ENCODE results near the gene IFT25. TPM values are rescaled to one million over a fixed set of nuclear protein-coding genes. Genes with fewer than 3 reads are reported as not detected.

The IFT25 gene
- total and polyA plus RNA-seq, 2 donors (not counting 1 experiment from before 2014, with no cell fraction given): 18.2 to 45.7 TPM

- no peaks in the 10 kb centered on the region for H3K79me2 ChIP-seq (ENCODE audit: control insufficient read depth, insufficient read depth, low read length)
- no peaks in the 10 kb centered on the region for H3K4me1 ChIP-seq (ENCODE audit: control insufficient read depth in 2 of 2, insufficient read depth in 2 of 2, low read length in 2 of 2)
- no peak for ATAC-seq (ENCODE audit: low read depth)
- Mint-ChIP-seq H3K4me1 (no peaks in the 10 kb centered on the region), H3K9me3 (ENCODE audit: insufficient read depth) (no peaks in the 10 kb centered on the region), H3K4me3 (no peak overlapping the region), H3K27me3 (no peaks in the 10 kb centered on the region), H3K27ac (no peak overlapping the region)
- H3K9ac ChIP-seq (ENCODE audit: low read length): no peak overlapping the region
- H3K36me3 ChIP-seq (replicated peaks in 1 of 2; ENCODE audit: control extremely low read depth in 1 of 2, control insufficient read depth in 1 of 2, extremely low read depth in 1 of 2, insufficient read depth in 2 of 2, low read length in 1 of 2): peaks cover 7 to 19% of the 10 kb centered on the region in 2 experiments
- no peak overlapping the region for H3K4me2 ChIP-seq (replicated peaks; ENCODE audit: low read depth, low read length, poor library complexity, severe bottlenecking)
- no peaks in the 10 kb centered on the region for H3K9me3 ChIP-seq (ENCODE audit: control extremely low read depth in 1 of 3, control insufficient read depth in 2 of 3, insufficient read depth in 1 of 3, low read length in 2 of 3)
- WGBS (ENCODE audit: insufficient coverage): no CpG with 5 or more reads among the region's 3 CpGs
- H3K27me3 ChIP-seq (replicated peaks in 1 of 4; ENCODE audit: control extremely low read depth in 1 of 4, control insufficient read depth in 3 of 4, insufficient read depth in 4 of 4, low read length in 3 of 4): no peaks in the 10 kb centered on the region
- TF ChIP-seq EZH2 (IDR thresholded peaks at IDR 0.05; ENCODE audit: borderline replicate concordance, insufficient read depth, low read depth, low read length, poor library complexity, severe bottlenecking) (no peak), CTCF (IDR thresholded peaks at IDR 0.05) (no peak)
- intact Hi-C loops (cut with micrococcal nuclease): loop anchor here (5.0 kb wide), 1 partner anchor 856 kb away; no protein-coding TSS in a partner anchor
- no peak overlapping the region for H3K27ac ChIP-seq (ENCODE audit: low read length in 2 of 2)
- no peaks in the 10 kb centered on the region for H4K20me1 ChIP-seq (ENCODE audit: control insufficient read depth, insufficient read depth, low read length, poor library complexity, severe bottlenecking)
- ChIA-PET CTCF (interaction anchor here (1.3 to 2.2 kb wide), 3 partner anchors 9 to 95 kb away, joined by 5 to 19 read pairs (median 5); no protein-coding TSS in a partner anchor), POLR2A (no interaction called here)
- DNase-seq: no peak
- H2AFZ ChIP-seq (ENCODE audit: insufficient read depth, low read depth, low read length, poor library complexity, severe bottlenecking): no peak overlapping the region
- no peak overlapping the region for H3K4me3 ChIP-seq (ENCODE audit: control extremely low read depth in 1 of 5, extremely low read depth in 1 of 5, insufficient read depth in 1 of 5, low read depth in 2 of 5, low read length in 4 of 5)
Observed at GRCh38 chr1:53956308-53957168, 11.0 kb upstream of the IFT25 start.

GRCh38 chr1:53954128-53954527 is 8.6 kb upstream of the IFT25 start:
- no peaks in the 10 kb centered on the region for H3K79me2 ChIP-seq (ENCODE audit: control insufficient read depth, insufficient read depth, low read length)
- CTCF ChIA-PET: interaction anchor here (0.7 to 11.4 kb wide), 3 partner anchors 24 to 98 kb away, joined by 3 to 180 read pairs (median 3); no protein-coding TSS in a partner anchor
- DNase-seq (no peak), ATAC-seq (ENCODE audit: low read depth) (no peak)
- Mint-ChIP-seq H3K4me1 (no peaks in the 10 kb centered on the region), H3K27me3 (no peaks in the 10 kb centered on the region), H3K27ac (no peak overlapping the region), H3K4me3 (no peak overlapping the region), H3K9me3 (ENCODE audit: insufficient read depth) (no peaks in the 10 kb centered on the region)
- TF ChIP-seq CTCF (IDR thresholded peaks at IDR 0.05) (no peak), EZH2 (IDR thresholded peaks at IDR 0.05; ENCODE audit: borderline replicate concordance, insufficient read depth, low read depth, low read length, poor library complexity, severe bottlenecking) (no peak)
- no peak overlapping the region for H3K4me2 ChIP-seq (replicated peaks; ENCODE audit: low read depth, low read length, poor library complexity, severe bottlenecking)
- no peak overlapping the region for H3K9ac ChIP-seq (ENCODE audit: low read length)
- peaks cover 6 to 13% of the 10 kb centered on the region in 2 experiments for H3K36me3 ChIP-seq (replicated peaks in 1 of 2; ENCODE audit: control extremely low read depth in 1 of 2, control insufficient read depth in 1 of 2, extremely low read depth in 1 of 2, insufficient read depth in 2 of 2, low read length in 1 of 2)
- no CpG with 5 or more reads among the region's 2 CpGs for WGBS (ENCODE audit: insufficient coverage)
- intact Hi-C loops (cut with micrococcal nuclease): no loop called here
- H3K4me1 ChIP-seq (ENCODE audit: control insufficient read depth in 2 of 2, insufficient read depth in 2 of 2, low read length in 2 of 2): no peaks in the 10 kb centered on the region
- no peaks in the 10 kb centered on the region for H3K27me3 ChIP-seq (replicated peaks in 1 of 4; ENCODE audit: control extremely low read depth in 1 of 4, control insufficient read depth in 3 of 4, insufficient read depth in 4 of 4, low read length in 3 of 4)
- no peak overlapping the region for H2AFZ ChIP-seq (ENCODE audit: insufficient read depth, low read depth, low read length, poor library complexity, severe bottlenecking)
- POLR2A ChIA-PET: no interaction called here
- H4K20me1 ChIP-seq (ENCODE audit: control insufficient read depth, insufficient read depth, low read length, poor library complexity, severe bottlenecking): no peaks in the 10 kb centered on the region
- H3K9me3 ChIP-seq (ENCODE audit: control extremely low read depth in 1 of 3, control insufficient read depth in 2 of 3, insufficient read depth in 1 of 3, low read length in 2 of 3): no peaks in the 10 kb centered on the region
- no peak overlapping the region for H3K4me3 ChIP-seq (ENCODE audit: control extremely low read depth in 1 of 5, extremely low read depth in 1 of 5, insufficient read depth in 1 of 5, low read depth in 2 of 5, low read length in 4 of 5)
- H3K27ac ChIP-seq (ENCODE audit: low read length in 2 of 2): no peak overlapping the region
